NCI-H2227 (cell line): ENCODE data around the gene TFF3.
A peak's percentile ranks its signal among the peaks of the same experiment; 100 is the strongest.

Source experiments
- DNase-seq: peaks from one replicate; lab custom pipeline; 2025; ENCODE audit not compliant: unreplicated experiment; lab: John Stamatoyannopoulos, UW

TFF3 gene

GRCh38 chr21:42347601-42348327, 32.6 kb upstream of the TFF3 start:
- no peak for DNase-seq

GRCh38 chr21:42346866-42347600, 31.8 kb upstream of the TFF3 start:
- DNase-seq = no peak

GRCh38 chr21:42346441-42346840, 31.2 kb upstream of the TFF3 start:
- no peak for DNase-seq

GRCh38 chr21:42344631-42345030, 29.4 kb upstream of the TFF3 start:
- no peak for DNase-seq

GRCh38 chr21:42343963-42344510, 28.8 kb upstream of the TFF3 start:
- DNase-seq = no peak

GRCh38 chr21:42343556-42343955, 28.3 kb upstream of the TFF3 start:
- no peak for DNase-seq

- no peak for DNase-seq
Measured at GRCh38 chr21:42343101-42343500, 27.9 kb upstream of the TFF3 start.

GRCh38 chr21:42341776-42342542, 26.8 kb upstream of the TFF3 start:
- no peak for DNase-seq

GRCh38 chr21:42340187-42341050, 25.2 kb upstream of the TFF3 start:
- no peak for DNase-seq

- DNase-seq = no peak
Measured at GRCh38 chr21:42338729-42339715, 23.8 kb upstream of the TFF3 start.

GRCh38 chr21:42337830-42338728, 22.9 kb upstream of the TFF3 start:
- peak; percentile 81 for DNase-seq

- DNase-seq = no peak
Measured at GRCh38 chr21:42337276-42337675, 22.1 kb upstream of the TFF3 start.

- DNase-seq = peak; percentile 40
Measured at GRCh38 chr21:42336054-42336453, 20.8 kb upstream of the TFF3 start.

- no peak for DNase-seq
Measured at GRCh38 chr21:42332557-42333317, 17.5 kb upstream of the TFF3 start.

- DNase-seq = no peak
Measured at GRCh38 chr21:42331660-42332059, 16.5 kb upstream of the TFF3 start.

- DNase-seq = no peak
Measured at GRCh38 chr21:42330380-42331371, 15.5 kb upstream of the TFF3 start.
